Right hindlimb (tissue), 1 donor: ENCODE results near the gene DMD.
"Not testable (repeated sequence)": the region's sequence is repeated elsewhere in the genome, so short reads cannot be mapped to it uniquely, and the experiment has no call there.

ENCODE experiments used
- DNase-seq: peaks from one replicate; pipeline ENCODE4 v3.0.0-alpha.2; 2018

Gene DMD

DNA sequence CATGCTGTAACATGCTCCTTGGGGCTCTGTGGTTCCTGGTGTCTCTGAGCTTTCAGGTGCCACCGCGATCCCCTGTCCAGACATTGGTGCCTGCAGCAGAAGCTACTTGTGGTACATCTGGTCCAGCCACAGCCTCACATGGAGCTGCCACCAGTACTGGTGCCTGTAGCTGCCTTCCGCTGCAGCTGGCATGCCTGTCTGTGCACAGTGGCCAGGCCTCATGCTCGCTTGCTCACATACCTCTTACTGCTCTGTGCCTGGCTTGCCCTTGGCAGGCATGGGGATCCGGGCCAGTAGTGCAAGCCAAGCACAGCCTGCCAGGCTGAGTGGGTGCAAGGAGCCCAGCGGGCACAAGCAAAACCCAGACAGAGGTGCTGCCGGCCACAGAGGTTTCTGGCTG is 618.6 kb downstream of the DMD start:
- DNase-seq, result no peak

DNA sequence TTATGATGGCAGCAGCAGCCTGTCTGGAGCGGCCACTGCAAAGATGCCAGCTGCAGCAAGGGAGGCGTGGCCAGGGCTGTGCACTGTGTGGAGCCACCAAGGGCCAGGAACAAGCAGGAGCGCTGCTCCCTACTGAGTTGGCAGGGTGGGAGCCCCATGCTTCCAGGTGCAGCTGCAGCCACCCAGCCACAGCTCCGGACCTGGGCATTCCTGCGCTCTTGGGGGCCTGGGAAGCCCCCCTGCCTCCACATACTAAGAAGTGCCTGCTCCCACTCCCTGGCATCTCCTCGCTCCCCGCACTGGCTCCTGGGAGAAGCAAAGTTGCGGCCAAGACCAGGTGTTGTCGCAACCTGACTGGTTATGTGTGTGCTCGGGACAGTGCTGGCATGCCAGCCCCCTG is 619.8 kb downstream of the DMD start:
- DNase-seq, result no peak

DNA sequence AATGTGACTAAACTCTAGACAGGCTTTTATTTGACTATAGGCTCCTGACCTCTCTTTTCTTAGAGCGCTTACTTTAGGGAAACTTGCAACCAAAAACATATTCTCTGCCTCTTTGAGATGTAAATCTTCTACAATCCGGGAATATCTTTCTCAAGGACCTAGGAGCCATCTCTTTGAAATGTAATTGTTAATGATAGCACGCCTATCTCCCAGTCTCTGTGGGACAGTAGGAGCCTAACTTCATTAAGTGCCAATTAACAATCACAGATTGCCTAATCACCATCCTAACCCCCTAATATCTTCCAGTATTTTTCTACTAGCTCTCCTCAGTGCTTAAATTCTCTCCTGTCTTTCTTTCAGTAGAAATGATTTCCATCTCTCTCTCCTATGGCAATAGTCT is 628.6 kb downstream of the DMD start:
- DNase-seq, result no peak

DNA sequence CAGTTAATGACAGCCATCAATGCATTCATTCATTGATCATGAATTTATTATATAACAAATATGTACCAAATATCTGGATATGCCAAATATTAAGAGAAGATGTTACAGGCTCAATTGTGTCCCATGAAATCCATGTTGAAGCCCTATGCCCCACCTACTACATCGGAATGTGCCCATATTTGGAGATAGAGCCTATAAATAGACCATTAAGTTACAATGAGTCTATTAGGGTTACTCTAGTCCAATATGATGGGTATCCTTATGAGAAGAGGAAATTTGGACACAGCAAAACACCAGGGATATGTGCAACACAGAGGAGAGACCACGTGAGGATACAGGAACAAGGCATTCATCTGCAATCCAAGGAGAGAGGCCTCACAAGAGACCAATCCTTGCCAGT is 634.5 kb downstream of the DMD start:
- no peak for DNase-seq

DNA sequence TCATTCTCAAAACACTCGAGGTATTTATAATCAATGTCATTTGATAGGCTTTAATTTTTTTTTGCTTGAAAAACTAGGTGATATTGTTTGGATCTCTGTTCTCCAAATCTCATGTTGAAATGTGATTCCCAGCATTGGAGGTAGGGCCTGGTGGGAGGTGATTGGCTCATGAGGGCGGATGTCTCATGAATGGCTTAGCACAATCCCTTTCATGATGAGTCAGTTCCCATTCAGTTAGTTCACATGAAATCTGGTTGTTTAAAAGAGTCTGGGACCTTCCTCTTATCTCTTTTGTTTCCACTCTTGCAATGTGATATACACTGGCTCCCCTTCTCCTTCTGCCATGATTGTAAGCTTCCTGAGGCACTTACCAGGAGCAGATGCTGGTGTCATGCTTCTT is 638.7 kb downstream of the DMD start:
- no peak for DNase-seq

DNA sequence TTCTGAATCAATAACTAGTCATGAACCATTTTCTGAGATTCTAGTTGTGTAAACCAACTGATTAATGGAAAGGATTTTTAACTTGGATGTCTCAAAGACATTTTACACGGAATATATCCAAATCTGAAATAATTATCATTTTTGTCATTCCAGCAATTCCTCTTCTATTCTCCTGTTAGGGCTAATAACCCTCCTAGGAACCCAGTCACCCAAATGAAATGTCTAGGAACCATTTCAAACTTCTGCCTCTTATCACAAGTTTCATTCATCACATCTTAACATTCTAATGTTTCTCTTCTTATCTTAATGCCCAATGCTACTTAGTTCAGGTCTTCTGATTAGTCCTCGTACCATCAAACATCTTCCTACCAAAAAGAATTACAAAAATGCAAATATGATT is 639.8 kb downstream of the DMD start:
- DNase-seq, result no peak

DNA sequence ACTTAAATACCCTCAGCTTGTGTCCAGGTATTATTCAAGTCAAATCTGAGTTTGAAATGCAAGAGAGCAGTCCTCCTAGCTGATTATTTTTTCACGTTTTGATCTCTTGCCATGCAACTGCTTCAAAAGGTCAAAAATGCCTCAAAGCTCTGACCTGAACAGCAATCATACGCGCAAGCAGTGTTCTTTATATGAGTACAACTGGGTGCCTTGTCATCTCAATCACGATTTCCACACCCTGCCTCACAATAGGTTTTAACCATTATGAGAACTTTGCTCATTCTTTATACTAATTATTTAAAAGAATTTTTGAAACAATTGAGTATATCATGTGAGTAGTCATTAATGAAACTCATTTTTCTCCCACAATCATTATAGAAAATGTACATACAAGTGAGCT is 649.1 kb downstream of the DMD start:
- no peak for DNase-seq

DNA sequence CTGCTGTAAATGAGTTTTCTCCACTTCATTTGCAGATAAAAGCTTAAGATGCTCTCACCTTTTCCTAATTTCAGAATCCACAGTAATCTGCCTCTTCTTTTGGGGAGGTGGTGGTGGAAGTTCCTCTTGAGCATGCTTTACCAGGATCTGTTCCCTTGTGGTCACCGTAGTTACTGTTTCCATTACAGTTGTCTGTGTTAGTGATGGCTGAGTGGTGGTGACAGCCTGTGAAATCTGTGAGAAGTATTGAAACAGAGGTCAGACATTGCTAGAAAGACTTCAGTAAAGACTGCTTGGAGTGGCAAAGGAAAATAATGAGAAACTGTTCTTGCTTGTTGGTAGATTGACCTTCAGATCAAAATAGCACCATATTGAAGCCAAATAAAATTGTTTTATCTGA is 666.2 kb downstream of the DMD start:
- no peak for DNase-seq

DNA sequence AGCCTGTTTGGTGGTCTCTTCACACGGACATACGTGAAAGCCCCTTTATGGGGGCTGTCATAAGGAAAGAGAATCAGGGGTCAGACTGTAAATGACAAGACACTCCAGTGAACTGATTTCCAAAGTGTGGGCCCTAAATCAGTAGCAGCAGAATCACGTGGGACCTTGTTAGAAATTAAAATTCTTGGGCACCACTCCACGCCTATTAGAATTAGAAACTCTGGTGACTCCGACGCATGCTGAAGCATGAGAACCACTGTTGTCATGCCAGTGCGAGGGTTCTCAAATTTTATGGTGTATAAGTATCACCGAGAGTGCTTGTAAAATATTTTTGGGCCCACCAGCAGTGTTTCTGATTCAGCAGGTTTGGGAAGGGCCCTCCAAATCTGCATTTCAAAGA is 672.8 kb downstream of the DMD start:
- DNase-seq, result no peak

DNA sequence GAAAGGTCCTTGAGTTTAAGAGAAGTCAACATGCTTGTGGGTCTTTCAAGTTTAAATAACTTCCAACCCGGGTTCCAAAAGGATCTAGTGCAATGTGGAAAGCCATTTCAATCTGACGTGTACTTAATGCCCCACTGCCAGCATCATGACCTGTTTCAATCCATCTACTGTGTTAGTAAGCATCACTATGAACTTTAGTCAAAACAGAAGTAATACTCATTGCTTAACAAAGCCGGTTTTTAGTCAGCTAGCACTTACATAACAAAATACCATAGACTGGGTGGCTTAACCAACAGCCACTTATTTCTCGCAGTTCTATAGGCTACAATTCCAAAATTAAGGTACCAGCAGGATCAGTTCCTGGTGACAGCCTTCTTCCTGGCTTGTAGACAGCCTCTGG is 677.5 kb downstream of the DMD start:
- no peak for DNase-seq

DNA sequence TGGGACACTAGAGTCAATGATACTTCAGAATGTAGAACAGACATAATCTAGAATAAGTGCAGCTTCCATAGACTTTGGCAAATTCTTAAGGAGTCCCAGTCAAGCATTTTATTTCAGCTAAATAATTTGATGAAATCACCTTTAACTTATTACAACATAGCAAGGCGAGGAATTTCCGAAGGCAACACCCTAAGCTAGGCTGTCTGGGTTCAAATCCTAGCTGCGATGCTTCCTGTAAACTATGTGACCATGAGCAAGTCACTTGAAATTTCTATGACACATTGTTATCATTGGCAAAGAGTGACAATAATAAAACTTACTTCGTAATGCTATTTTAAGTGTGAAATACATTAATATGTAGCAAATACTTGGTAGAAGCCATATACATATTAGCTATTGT is 679.1 kb downstream of the DMD start:
- no peak for DNase-seq

DNA sequence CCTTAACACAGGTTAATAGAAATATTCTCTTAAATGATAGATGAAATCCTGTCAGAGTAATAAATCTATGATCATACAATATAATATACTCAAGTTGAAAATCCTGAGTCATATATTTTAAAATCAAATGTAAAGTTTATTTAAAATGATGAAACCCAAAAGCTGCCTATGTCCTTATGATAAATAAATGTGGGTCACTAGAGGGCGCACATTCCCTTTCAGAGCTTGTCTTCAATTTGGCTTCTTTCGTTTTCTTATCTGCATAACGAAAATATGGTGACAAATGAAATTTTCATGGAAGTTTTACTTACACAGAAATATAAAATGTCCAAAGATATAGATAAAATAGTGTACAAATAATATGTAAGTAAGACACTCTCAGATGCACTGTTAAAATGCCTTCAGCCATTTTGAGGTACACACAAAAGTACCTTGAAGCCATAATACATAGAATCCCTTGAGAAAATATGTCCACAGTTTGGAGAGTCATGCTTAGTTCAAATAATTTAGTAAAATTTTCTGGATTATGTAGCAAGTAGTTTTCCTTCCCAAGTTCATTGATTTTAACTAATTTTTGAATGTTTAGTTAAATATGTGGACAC is 680.4 kb downstream of the DMD start:
- DNase-seq, result no peak

DNA sequence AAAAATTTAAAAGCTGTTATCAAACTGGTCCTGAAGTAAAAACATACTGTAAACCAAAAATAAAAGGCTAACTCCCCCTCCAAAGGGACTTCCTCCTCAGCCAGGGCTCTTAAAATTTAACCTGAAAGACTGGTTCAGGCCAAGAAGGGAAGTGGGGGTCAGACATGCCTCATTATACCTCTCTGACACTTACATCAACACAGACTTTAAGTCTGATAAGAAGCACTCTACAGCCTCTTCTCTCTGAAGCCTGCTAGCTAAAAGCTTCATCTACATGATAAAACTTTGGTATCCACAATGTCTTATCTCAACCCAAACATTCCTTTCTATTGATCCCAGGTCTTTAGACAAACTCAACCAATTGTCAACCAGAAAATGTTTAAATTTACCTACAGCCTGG is 682.9 kb downstream of the DMD start:
- DNase-seq, result not testable (repeated sequence)

DNA sequence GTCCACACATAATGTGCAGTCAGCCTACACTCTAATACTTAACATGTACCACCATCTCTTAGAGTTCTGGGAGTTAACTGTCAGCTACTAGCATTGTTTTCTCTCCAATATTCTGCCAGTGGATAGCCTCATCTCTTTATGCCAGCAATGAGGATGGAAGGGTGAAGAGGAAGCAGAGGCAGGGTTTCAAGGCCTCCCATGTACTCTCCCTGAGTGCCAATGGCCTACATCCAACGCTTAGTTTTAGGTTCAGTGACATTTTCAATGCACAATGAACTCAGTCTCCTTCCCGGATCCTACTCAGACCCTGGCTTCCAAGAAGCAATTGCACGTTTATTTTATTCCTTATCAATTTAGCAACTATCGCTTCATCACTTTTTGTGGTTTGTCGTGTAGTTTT is 686.1 kb downstream of the DMD start:
- no peak for DNase-seq

DNA sequence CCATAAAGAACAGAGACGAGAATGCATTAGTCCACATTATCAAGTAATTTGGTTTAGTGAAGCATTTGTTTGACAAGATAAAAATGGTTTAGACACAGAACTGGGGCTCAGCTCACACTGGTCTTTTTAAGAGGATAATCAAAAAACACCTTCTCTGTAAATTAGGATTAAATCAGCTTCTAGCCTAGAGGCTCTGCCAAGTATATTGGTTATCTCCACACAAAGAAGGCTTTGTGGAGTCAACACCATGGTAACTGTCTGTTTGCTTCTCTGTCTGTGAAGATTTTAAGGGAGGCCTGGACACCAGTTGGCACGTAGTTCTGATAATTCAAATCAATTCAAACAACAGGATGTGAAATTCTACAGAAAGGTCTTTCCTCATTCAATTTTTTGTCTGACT is 687.0 kb downstream of the DMD start:
- DNase-seq, result no peak

DNA sequence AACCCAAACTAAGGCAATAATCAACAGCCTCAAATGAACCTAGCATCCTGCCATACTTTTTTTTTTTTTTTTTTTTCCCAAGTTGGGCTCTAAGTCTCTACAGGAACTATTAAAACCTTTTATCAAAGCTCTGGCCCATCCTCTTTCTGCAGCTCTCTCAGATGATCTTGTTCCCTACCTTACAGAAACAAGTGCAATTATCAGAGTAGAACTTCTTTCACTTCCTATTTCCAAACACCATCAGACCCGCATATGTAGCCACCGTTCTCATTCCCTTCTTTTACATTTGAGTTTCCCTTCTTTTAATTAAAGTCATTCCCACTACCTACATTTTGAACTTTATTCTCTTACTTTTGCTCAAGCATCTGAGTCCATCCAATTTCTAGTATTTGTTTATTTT is 690.6 kb downstream of the DMD start:
- no peak for DNase-seq

DNA sequence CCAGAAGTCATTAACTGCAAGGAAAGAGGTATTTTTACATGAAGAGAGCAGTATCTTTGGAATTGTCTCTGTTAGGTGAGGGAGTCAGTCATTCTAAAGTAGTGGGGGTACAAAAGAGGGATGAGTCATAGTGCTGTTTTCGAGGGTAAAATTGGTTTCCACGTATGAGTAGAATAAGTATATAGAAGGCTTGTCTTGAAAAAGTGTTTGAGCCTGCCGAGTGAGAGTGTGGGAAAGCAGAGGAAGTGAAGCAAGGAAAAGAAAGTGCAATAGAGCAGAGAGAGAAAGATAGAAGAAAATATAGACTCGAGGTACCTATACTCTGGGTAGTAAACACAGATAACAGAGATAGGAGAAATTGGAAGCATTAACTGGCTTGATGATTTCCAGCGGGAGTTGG is 696.4 kb downstream of the DMD start:
- no peak for DNase-seq

DNA sequence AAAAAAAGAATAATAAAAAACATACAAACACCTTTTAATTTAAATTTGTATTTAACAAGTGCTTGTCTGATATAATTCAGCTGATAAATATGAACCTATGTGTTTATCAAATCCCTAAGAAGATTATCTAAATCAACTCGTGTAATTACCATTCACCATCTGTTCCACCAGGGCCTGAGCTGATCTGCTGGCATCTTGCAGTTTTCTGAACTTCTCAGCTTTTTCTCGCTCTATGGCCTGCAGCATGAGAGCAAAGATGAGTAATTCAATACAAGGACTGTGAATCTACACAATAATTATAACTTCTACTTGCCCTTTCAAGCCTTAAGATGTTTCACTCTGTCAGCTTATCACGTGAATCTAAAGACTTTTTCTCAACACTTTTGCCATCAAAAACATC is 709.7 kb downstream of the DMD start:
- no peak for DNase-seq

DNA sequence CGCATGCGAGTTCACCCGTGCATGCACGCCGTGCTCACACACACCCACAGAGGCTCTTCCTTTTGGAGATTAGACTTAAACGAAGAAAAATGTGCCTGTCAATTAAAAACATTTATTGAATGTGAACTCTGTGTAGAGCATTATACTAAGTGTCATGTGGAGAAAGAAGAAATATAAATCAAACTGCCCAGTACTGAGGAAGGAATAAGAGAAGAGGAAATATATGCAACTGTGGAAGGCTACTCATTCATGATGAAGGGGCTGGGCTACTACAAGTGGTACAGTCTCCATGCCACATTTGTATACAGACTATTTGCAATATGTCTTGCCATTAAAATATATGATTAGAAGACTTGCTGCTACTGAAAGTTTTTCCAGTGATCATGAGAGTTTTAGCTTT is 714.7 kb downstream of the DMD start:
- no peak for DNase-seq

DNA sequence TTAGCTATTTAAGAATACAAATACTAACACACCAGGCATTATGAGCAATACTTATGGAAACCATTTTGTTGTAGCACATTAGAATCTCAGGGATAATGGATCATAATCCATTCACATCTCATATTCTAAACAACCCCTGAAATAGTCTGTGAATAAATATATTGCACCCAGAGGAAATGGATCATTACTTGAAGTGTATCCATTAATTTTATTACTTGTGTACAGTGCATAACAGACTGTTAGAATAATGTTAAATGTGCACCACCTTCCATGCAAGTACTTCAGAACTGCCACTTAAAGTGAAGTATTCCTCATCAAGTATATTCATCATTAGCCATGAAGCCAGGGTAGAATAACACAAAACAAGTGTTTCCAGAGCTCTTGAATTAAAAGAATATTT is 715.5 kb downstream of the DMD start:
- no peak for DNase-seq

DNA sequence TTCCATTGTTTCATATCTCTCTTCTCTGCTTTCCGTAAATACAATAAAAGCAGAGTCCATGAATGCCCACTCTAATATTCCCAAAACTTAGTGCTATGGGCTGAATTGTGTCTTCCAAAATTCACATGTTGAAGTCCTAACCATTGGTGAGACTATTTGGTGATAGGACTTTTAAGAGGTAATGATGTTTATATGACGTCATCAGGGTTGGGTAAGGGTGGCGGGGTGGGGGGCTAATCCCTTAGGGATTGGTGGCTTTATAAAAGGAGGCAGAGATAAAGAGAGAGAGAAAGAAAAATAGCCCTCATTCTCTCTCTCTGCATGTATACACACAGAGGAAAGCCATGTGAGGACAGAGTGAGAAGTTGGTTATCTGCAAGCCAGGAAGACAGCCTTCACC is 722.2 kb downstream of the DMD start:
- DNase-seq, result no peak

DNA sequence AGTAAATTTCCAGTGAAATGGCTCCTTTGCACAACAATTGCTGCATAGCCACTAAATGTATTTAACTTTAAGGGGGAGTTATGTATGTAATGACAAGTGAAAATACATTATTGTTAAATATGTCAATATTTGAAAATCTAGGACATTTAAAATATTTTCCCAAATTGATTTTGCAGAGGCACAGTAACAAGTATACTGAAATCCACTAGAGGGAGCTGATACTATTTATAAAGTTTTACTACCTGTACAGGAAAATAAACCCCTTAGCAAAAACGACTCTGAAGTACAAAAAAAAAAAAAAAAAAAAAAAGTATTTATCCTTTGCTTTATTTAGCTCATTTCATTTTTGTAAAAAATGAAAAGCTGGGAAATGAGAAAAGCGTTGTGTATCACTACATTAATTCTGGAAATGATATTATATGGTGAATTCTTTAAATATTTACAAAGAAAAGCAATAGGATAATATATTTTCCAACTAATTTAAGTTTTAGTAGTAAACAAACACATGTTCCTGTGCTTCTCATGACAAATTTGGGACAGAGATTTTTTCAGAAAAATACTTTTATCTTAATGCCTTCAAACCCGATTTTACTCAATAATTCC is 727.7 kb downstream of the DMD start:
- no peak for DNase-seq

DNA sequence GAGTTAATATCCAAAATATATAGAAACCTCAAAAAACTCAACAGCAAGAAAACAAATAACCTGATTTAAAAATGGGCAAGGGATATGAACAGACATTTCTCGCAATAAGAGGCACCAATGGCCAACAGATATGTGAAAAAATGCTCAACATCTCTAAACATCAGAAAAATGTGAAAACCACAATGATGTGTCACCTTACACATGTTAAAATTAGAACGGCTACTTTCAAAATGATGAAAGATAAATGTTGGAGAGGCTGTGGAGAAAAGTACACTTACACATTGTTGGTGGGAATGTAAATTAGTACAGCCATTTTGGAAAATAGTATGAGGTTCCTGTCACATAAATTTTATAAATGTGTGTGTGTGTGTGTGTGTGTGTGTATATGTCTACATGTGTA is 731.3 kb downstream of the DMD start:
- no peak for DNase-seq

DNA sequence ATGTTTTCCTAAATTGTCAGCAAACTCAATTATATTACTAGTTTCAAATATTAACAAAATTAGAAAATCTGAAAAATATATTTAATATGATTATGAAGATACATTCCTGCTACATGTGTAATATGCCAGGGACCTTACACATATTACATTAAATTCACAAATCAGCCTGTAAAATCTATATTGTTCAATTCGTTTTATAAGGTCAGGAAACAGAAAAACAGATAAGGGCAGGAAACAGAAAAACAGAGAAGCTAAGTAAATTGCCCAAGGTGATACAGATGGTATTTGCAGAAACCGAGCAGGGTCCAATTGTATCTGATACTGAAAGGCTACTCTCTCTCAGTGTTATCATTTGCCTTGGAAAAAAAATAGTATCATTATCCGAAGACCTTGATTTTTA is 739.0 kb downstream of the DMD start:
- no peak for DNase-seq

DNA sequence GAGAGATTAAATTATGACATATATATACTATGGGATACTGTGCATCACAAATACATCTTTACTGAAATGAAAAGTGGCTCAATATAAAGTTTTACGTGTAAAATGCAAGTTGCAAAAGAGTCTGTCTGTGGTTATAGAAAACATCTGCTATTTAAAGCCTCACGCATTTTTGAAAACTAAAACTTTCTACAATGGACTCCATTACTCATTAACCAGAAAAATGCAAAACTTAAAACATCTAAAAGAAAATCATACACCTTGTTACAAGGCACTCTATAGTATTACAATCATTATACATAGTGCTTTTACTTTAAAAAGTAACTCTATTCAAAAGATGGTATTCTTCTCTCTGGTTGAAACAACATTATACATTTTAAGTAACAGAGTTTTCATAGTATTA is 755.6 kb downstream of the DMD start:
- no peak for DNase-seq
